HG03159 (cell line): ENCODE data around the gene CUL9.

ENCODE experiments used
- ATAC-seq: cut with Tn5 transposase; IDR thresholded peaks from one replicate; pipeline ENCODE4 v1.9.1; 2021; ENCODE audit warnings: mild to moderate bottlenecking, moderate library complexity; ENCODE audit not compliant: unreplicated experiment

CUL9 gene

DNA sequence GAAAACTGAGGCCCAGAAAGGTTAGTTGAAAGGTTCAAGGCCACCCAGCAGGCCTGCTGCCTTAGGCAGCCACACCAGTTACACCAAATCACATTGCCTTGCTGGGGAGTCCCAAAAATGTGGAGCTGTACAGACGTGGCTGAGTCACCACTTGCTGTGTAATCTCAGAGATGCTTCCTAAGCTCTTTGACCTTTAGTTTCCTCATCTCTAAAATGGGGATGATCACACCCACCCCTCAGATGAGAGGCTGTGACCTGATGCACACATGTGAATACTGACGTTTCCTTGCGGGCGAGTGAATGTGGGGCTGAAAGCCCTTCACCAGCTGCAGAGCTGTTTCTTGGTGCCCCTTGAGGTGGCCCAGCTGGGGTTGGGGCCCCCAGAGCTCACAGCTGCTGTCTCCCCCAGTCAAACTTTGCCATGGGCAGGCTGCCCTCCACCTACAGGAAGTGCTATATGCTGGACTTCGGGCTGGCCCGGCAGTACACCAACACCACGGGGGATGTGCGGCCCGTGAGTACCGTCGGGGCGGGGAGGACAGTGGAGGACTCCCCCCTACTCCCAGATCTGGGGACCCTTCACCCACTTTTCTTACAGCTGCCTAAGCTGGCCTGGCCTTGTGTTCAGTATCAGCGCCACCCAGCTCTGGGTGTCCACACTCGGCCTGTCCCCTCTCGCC is 72.3 kb downstream of the CUL9 start:
- ATAC-seq, result no peak

GRCh38 chr6:43254846-43255245 is 72.8 kb downstream of the CUL9 start:
- ATAC-seq, result no peak

- no peak for ATAC-seq
Measured at GRCh38 chr6:43255408-43256054, 73.5 kb downstream of the CUL9 start.

DNA sequence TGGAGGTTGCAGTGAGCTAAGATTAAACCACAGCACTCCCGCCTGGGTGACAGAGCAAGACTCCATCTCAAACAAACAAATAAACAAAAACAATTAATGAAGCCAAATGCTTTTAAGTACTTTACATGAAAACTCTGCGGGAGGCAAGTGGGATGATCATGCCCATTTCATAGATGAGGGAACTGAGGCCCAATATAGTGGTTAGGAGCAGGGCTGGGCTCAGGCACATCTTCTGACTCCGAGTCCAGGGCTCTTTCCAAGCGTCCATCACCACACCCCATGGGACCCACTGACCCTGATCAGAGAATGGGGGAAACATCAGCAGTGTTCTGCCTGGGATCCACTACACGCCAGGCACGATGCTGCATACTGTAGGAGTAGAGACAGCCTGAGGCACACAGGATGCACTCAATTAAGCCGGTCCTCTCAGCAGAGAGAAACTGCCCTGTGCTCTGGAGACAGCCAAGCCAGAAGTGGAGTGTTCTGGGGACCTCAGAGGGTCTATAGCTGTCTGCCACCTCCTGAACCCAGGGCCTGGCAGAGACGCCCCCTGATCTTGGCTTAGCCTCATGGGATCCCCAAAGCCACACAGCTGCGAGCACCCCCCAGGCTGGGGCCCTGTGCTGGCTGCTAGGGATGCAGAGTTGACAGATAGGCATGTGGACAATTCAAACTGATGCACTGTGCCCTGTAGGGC is 74.8 kb downstream of the CUL9 start:
- ATAC-seq, result no peak

GRCh38 chr6:43257367-43258145 is 75.6 kb downstream of the CUL9 start:
- ATAC-seq, result no peak

- ATAC-seq, result no peak
Measured at GRCh38 chr6:43258180-43258579, 76.2 kb downstream of the CUL9 start.

DNA sequence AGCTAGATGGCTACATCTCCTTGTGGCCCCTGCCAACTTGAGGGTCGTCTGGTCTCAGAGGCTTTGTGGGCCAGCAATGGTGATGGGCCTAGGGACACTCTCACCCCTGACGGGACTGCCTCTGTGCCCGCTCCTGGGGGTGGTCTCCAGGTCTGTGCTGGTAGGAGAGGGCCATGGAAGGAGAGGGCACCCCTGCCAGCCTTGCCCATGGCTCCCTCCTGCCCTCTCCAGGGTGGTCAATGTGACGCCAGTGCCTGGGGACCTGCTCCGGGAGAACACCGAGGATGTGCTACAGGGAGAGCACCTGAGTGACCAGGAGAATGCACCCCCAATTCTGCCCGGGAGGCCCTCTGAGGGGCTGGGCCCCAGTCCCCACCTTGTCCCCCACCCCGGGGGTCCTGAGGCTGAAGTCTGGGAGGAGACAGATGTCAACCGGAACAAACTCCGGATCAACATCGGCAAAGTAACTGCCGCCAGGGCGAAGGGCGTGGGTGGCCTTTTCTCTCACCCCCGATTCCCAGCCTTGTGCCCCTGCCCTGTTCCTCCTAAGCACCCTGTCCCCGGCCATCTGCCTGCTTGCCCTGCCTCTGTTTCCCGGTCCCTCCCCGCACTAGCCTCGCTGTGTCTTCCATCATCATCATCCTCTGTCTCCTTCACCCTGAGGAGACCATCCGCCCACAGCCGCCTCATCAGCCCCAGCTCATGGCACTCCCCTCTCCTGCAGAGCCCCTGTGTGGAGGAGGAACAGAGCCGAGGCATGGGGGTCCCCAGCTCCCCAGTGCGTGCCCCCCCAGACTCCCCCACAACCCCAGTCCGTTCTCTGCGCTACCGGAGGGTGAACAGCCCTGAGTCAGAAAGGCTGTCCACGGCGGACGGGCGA is 77.1 kb downstream of the CUL9 start:
- ATAC-seq, result no peak

DNA sequence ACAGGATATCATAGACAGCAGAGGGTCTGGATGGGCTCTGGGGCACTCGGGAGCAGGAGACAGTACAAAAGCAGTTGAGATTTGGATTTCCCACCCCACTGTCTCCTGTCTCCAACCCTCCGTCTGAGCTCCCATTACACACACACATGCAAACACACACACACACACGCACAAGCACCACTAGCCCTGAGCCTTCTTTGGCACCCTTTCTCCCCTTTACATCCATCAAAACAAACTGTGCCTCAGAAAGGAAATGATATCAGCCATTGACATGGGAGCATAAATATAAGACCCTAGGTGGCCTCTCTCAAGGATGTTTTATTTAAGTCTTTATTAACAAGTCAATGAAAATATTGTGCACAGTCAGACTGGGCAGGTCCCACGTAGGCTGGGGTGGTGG is 78.8 kb downstream of the CUL9 start:
- no peak for ATAC-seq

- no peak for ATAC-seq
Measured at GRCh38 chr6:43261198-43261597, 79.2 kb downstream of the CUL9 start.

GRCh38 chr6:43262000-43262779 is 80.2 kb downstream of the CUL9 start:
- ATAC-seq, result no peak

GRCh38 chr6:43262780-43263313 is 80.9 kb downstream of the CUL9 start:
- ATAC-seq, result no peak

GRCh38 chr6:43263314-43264178 is 81.5 kb downstream of the CUL9 start:
- ATAC-seq, result no peak

GRCh38 chr6:43264599-43265145 is 82.7 kb downstream of the CUL9 start:
- ATAC-seq, result no peak

GRCh38 chr6:43265564-43265963 is 83.6 kb downstream of the CUL9 start:
- ATAC-seq, result no peak

- no peak for ATAC-seq
Measured at GRCh38 chr6:43267619-43268354, 85.8 kb downstream of the CUL9 start.

DNA sequence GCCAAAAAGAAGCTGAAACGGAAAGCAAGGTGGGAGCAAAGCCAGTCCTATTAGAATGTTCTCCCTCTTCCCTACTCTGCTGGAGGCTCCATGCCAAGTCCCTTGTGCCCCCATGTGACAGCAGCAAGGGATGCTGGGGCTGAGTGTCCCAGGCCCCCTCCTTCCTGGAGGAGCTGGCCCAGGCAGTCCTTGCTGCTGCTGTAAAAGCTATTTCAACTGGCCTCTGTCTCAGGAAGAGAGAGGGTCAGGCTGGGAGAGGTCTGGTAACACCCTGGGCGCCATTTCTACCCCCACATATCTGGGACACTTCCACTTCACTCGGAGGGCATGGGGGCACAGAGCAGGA is 86.3 kb downstream of the CUL9 start:
- ATAC-seq, result no peak

- ATAC-seq, result no peak
Measured at GRCh38 chr6:43268782-43269272, 86.8 kb downstream of the CUL9 start.
